GM19455 (cell line): Measurements from ENCODE around the gene UQCC3.
"Not testable (repeated sequence)": the region's sequence is repeated elsewhere in the genome, so short reads cannot be mapped to it uniquely, and the experiment has no call there.

Experiments
- ATAC-seq: cut with Tn5 transposase; IDR thresholded peaks from one replicate; pipeline ENCODE4 v1.9.1; 2021; ENCODE audit not compliant: unreplicated experiment

UQCC3 gene

DNA sequence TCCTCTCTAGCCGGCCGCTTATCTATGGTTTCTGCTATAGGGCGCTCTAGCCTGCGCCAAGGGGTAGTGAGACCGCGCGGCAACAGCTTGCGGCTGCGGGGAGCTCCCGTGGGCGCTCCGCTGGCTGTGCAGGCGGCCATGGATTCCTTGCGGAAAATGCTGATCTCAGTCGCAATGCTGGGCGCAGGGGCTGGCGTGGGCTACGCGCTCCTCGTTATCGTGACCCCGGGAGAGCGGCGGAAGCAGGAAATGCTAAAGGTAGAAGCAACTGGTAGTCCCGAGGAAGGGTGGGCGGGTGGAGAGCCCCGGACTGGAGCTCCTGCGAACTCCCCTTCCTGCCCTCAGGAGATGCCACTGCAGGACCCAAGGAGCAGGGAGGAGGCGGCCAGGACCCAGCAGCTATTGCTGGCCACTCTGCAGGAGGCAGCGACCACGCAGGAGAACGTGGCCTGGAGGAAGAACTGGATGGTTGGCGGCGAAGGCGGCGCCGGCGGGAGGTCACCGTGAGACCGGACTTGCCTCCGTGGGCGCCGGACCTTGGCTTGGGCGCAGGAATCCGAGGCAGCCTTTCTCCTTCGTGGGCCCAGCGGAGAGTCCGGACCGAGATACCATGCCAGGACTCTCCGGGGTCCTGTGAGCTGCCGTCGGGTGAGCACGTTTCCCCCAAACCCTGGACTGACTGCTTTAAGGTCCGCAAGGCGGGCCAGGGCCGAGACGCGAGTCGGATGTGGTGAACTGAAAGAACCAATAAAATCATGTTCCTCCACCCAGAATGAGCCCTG lies at the start of gene UQCC3, which contains the start of gene LBHD1:
UQCC3 (plus strand) TSS at position 66 of the 782 bp plus-strand sequence; CDS start at position 139, 73 bp downstream.
LBHD1 (minus strand) TSS at position 660 of the 782 bp plus-strand sequence. CDS start 2,236 bp downstream, outside the sequence.
- peak; percentile 60 for ATAC-seq

DNA sequence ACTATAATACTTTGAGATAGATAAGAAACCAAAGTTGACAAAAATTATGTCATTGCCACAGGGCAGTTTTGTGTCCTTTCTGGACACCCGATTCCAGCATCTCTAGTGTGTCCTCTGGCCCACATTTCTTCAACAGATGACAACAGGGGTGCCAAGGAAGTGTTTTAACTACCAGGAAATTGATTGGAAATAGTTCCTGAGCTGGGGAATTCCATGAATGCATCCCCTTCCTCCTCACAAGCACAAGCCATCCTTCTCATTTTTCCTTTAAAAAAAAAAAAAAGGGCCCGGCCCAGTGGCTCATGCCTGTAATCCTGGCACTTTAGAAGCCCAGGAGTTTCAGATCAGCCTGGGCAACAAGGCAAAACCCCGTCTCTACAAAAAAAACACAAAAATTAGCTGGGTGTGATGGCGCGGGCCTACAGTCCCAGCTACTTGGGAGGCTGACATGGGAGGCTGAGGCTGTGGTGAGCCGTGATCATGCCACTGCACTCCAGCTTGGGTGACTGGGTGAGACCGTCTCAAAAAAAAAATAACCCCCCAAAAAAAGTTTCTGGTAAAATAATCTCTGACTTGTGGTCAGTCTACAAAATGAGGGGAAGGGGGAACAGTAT lies 48.9 kb upstream of the UQCC3 start:
- ATAC-seq: no peak

DNA sequence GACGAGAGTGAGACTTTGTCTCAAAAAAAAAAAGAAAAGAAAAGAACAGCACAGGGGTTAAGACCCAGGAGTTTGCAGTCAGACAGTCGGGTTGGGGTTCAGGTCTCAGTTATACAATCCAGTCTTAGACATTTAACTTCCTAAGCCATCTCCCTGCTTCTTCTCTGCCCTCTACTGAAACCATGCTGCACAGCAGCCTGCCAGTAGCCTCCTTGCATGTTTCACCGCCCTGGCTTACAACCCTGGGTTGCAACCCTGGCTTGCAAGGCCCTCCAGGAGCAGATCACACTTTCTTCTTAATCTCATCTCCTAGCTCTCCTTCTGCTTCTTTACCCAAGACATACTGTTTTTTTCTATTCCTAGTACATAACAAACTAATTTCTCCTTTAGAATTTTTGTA lies 43.8 kb upstream of the UQCC3 start:
- ATAC-seq: no peak

- no peak for ATAC-seq
These were observed 39.0 kb upstream of the UQCC3 start for GRCh38 chr11:62632492-62632891.

GRCh38 chr11:62644220-62644619 lies 27.3 kb upstream of the UQCC3 start:
- no peak for ATAC-seq

DNA sequence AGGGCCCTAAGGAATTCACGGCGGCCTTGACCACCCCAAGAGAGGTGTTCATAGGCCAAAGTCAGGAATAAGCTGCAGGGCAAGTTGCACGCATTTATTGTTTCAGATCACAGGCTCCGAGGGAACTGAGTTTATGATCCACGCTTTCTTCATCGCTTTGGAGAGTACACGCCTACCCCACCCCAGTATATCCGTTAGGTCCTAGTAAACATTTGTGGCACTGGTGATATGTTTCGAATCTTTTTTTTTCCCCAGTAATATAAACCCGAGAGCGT lies 25.9 kb upstream of the UQCC3 start:
- ATAC-seq: no peak

DNA sequence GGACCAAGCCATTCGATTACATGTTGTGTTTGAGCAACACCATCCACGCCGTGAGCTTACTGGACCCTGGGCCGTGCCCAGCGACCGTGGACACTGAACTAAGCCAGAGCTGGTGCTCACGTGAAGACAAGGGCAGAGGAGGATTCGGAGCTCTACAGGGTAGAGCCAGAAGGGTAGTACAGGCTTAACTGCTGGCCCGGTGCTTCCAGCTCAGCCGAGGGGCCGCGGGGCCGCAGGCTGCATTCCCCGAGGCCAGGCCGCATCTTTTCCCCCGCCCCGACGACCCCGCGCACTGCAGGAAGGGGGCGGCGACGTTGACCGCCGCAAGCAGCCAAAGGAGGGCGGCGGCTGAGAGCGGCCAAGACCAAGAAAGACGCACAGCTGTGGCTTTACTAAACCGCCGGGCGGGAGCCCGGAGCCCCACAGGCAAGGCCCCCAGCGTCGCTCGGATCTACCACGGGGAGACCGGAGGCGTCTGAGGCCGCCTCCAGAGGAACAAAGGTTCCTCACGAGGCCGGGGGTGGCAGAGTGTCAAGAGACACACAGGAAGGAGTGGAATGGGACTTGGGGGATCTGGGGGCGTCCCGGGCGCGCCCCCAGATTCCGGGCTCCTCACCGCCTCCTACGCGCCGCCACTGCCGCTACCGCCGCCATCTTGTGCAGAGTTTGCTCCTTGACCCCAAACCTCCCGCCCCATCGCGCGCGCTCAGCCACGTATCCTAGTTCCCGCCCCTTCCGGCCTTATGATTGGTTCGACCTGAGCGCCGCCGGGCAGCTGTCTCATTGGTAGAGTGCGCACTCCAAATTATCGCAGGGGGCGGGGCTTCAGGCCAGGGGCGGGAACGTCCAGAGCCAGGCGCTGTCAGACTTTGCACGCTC lies 25.3 kb upstream of the UQCC3 start, which contains the start of gene GANAB:
GANAB (minus strand) TSS at position 668 of the 879 bp plus-strand sequence; CDS start at position 654, 14 bp downstream.
- peak; percentile 91 for ATAC-seq

GRCh38 chr11:62646825-62647608 lies 24.5 kb upstream of the UQCC3 start:
- ATAC-seq: no peak

DNA sequence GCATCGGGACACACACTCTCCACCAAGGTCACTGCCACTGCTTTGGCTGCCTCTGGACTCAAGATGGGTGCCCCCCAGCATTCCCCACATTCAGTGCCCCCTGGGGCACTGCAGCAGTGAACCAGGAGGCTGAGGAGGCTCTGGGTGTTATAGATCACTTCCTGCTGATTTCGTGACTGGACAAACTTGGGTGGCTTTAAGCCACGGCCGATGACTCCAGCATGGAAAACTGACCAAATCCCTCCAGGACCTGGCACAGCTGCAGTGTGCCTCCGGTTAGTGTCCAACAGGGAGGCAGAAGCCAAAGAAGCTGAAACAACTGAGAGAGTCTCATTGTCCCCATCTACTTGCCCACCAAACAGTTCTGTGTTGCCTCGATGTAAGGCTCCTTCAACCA lies 23.9 kb upstream of the UQCC3 start:
- ATAC-seq: no peak

GRCh38 chr11:62648185-62648966 lies 23.1 kb upstream of the UQCC3 start:
- ATAC-seq: no peak

DNA sequence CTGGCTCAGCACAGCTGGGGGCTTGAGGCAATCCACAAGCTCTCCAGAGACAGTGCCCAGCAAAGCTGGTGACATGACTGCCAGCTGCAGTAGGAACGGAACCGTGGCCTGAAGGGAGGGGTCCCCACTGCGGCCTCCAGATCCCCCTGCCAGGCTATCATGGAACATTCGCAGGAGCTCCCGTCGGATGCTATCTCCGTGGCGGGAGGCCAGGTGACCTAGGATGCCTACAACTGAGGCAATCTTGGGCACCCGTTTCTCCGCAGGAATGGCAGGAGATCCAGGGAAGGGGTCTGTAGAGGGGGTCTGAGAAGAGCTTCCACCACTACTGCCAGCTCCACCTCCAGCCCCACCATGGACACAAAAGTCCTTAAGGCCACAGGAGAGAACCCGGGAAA lies 22.5 kb upstream of the UQCC3 start:
- ATAC-seq: no peak

GRCh38 chr11:62649486-62649885 lies 22.0 kb upstream of the UQCC3 start:
- no peak for ATAC-seq

DNA sequence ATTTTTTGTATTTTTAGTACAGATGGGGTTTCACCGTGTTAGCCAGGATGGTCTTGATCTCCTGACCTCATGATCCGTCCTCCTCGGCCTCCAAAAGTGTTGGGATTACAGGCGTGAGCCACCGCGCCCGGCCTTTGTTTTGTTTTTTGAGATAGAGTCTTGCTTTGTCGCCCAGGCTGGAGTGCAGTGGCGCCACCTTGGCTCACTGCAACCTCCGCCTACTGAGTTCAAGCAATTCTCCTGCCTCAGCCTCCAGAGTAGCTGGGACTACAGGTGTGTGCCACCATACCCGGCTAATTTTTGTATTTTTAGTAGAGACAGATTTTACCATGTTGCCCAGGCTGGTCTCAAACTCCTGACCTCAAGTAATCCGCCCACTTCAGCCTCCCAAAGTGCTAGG lies 21.2 kb upstream of the UQCC3 start:
- ATAC-seq: not testable (repeated sequence)

DNA sequence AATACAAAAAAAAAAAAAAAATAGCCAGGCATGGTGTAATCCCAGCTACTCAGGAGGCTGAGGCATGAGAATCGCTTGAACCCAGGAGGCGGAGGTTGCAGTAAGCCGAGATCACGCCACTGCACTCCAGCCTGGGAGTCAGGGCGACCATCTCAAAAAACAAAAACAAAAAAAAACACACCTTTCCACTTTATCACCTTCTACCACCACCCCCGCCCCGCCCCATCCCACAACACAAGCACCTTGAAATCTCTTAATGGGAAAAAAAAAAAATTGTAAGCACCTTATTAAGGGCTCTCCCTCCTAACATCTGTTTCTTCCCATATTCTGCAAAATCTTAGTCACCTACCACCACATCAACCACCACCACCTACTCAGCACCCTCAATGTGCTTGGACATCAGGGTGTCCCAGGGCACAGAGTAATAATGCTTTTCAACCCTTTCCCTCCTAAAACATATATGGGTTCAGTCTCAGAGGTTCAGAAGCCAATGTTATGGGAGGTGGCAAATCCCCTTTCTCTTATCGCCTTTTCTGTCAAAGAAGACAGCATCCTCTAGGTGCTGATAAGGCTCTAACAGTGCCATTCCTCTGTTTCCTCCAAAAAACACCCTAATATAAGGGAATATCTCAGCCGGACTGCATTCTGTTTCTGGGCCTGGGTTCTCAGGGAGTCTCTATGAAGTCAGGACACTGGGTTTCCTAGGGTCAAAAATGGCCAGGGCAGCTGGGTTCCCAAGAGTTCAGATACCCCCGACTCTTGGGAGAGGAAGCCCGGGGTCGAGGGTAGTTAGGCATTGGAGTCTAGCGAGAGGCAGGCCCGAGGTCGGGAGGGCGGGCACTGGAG lies 19.1 kb upstream of the UQCC3 start:
- ATAC-seq: no peak

DNA sequence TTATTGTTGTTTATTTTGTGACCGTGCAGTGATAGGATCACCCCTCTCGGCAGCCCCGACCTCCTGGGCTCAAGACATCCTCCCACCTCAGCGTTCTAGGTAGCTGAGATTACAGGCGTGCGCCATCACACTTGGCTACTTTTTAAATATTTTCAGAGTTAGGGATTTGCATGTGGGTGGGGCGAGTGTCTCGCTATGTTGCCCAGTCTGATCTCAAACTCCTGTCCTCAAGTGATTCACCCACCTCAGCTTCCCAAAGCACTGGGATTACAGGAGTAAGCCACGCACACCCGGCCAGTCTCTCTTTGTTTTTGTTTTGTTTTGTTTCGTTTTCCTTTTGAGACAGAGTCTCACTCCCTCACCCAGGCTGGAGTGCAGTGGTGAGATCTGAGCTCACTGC lies 17.2 kb upstream of the UQCC3 start:
- ATAC-seq: no peak

DNA sequence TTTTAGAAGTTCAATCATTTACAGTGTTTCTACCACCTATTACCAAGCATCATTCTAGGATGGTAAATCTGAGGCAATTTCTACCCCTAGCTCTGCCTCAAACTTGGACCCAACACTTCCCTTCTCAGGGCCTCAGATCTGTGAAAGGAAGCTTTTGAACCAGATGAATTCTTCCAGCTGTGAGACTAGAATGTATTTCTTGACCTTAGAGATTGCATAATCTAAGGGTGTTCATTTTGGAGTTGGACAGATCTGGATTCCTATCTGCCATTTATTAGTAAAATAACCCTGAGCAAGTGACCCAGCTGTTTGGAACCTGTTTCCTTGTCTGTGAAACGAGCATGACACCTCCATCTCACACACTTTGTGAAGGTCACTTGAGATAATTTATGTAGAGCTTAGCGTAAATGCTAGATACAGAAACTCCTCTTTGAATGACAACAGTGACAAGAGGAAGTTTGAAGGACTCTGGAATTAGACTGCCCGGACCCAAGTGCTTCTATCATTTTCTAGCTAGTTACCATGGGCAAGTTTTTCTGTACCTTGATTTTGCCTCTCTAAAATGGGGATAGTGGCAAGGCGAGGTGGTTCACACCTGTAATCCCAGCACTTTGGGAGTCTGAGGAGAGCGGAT lies 14.6 kb upstream of the UQCC3 start:
- ATAC-seq: no peak

DNA sequence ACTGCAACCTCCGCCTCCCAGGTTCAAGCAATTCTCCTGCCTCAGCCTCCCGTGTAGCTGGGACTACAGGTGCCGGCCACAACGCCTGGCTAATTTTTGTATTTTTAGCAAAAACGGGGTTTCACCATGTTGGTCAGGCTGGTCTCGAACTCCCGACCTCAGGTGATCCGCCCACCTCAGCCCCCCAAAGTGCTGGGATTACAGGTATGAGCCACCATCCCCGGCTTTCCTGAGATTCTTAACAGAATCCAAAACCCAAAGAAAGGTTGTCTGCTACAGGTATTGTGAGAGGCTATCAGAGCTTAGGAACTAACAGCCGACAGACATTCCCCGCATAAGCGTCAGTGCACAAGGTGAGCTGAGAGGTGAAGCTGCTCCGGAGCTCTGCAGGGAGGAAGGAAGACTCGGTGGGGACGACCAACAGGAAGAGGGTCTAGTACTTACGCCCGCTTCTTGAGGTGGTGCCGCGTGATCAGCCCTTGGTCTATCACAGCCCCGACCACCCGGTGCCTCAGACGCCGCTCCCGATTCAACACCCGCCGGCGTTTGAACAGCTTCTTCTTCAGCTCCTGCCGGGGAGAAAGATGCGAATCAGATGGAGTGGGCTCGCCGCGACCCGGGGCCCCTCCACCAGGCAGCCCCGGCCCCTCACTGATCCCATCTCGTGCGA lies 6.9 kb upstream of the UQCC3 start:
- peak; percentile 29 for ATAC-seq

GRCh38 chr11:62665075-62665598 lies 6.3 kb upstream of the UQCC3 start, which contains the start of the genes C11orf98 and CSKMT:
Gene C11orf98, minus strand, starts transcription at chr11:62665210. Its CDS starts 41 bp downstream, at chr11:62665169.
Gene CSKMT, plus strand, starts transcription at chr11:62665312. Its CDS starts 568 bp downstream, at chr11:62665880.
- peak; percentile 81 for ATAC-seq
